Peyer's patch (tissue), 4 donors: ENCODE results near the gene THOC6. TPM values are rescaled to one million over a fixed set of nuclear protein-coding genes. Genes with fewer than 3 reads are reported as not detected.

ENCODE experiments used
- DNase-seq, 3 donors: peaks; one replicate each; pipeline ENCODE4 v3.0.0-alpha.2; 2017 to 2019
- H3K27ac ChIP-seq, 4 donors: fragments of 200-600 bp; sonication (generic); one replicate each; pipeline ENCODE4 v1.5.1; 2016 to 2019
- H3K27me3 ChIP-seq, 2 donors: fragments of 200-600 bp; sonication (generic); one replicate each; pipeline ENCODE4 v1.5.1; 2019
- H3K36me3 ChIP-seq, 3 donors: fragments of 200-600 bp; sonication (generic); one replicate each; pipeline ENCODE4 v1.5.1; 2016 to 2019
- H3K4me1 ChIP-seq, 4 donors: fragments of 200-600 bp; sonication (generic); one replicate each; pipeline ENCODE4 v1.5.1; 2016 to 2019
- H3K4me3 ChIP-seq, 4 donors: fragments of 200-600 bp; sonication (generic); 1 replicate in 3 of 4; 2 replicates in 1 of 4; pipeline ENCODE4 v1.5.1; 2016 to 2019; ENCODE audit warnings: mild to moderate bottlenecking in 1 of 4
- H3K9me3 ChIP-seq, 4 donors: fragments of 200-600 bp; sonication (generic); one replicate each; pipeline ENCODE4 v1.5.1; 2016 to 2019; ENCODE audit warnings: mild to moderate bottlenecking in 1 of 4
- POLR2A ChIP-seq, 2 donors: fragments of 450-650 bp; IDR thresholded peaks; one replicate each; pipeline ENCODE4 v1.5.1; 2017; ENCODE audit warnings: antibody characterized with exemption in 2 of 2, mild to moderate bottlenecking in 2 of 2, moderate library complexity in 2 of 2
- total RNA-seq, 4 donors: library from RNA; depleted of rRNA; stranded (reverse); fragments of >200 nt; gene quantifications; one replicate each; pipeline ENCODE4 v1.1.0, GENCODE V29; 2016
- TF ChIP-seq, protein P1 (sequence below), 6 experiments: fragments of 450-650 bp in 4 of 6; fragments of 200-600 bp in 2 of 6; sonication (generic) in 1 of 6; IDR thresholded peaks; one replicate each; pipeline ENCODE4 v1.5.1; 2017 to 2019; ENCODE audit warnings: antibody characterized with exemption in 6 of 6, mild to moderate bottlenecking in 3 of 6, moderate library complexity in 1 of 6

THOC6 gene
- total RNA-seq, 4 donors from 2014 or later, result 9.6 to 64.4 (median 27.1) TPM

GRCh38 chr16:2992383-2993081 lies 31.3 kb upstream of the THOC6 start:
- no peaks in the 10 kb centered on the region for H3K9me3 ChIP-seq
- H3K27me3 ChIP-seq, result no peaks in the 10 kb centered on the region
- H3K36me3 ChIP-seq, result no peaks in the 10 kb centered on the region
- no peak for TF ChIP-seq POLR2A (IDR thresholded peaks at IDR 0.05)
- TF ChIP-seq, protein P1, sequence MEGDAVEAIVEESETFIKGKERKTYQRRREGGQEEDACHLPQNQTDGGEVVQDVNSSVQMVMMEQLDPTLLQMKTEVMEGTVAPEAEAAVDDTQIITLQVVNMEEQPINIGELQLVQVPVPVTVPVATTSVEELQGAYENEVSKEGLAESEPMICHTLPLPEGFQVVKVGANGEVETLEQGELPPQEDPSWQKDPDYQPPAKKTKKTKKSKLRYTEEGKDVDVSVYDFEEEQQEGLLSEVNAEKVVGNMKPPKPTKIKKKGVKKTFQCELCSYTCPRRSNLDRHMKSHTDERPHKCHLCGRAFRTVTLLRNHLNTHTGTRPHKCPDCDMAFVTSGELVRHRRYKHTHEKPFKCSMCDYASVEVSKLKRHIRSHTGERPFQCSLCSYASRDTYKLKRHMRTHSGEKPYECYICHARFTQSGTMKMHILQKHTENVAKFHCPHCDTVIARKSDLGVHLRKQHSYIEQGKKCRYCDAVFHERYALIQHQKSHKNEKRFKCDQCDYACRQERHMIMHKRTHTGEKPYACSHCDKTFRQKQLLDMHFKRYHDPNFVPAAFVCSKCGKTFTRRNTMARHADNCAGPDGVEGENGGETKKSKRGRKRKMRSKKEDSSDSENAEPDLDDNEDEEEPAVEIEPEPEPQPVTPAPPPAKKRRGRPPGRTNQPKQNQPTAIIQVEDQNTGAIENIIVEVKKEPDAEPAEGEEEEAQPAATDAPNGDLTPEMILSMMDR (IDR thresholded peaks at IDR 0.05), result no peak
- no peak overlapping the region for H3K27ac ChIP-seq
- H3K4me1 ChIP-seq, result no peaks in the 10 kb centered on the region
- no peak for DNase-seq
- H3K4me3 ChIP-seq, result no peak overlapping the region

DNA sequence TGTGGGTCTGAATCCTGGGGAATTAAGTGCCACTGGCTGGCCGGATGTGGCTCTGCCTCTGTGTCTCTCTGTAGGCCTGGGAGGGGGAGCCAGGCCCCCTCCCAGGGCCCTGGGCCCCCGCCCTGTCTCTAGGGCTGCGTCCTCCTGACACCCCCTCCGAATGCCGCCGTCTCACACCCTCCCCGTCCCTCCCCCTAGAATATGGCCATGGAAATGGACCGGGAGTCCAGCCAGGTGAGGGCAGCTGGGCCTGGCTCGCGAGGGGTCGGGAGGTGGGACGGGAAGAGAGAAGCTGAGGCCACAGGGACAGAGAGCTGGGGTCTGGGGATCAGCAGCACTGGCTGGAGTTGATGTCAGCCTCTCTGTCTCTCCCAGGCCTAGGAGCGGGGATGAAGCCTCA lies 27.5 kb upstream of the THOC6 start:
- Histone ChIP-seq H3K4me1 (no peaks in the 10 kb centered on the region), H3K27ac (no peak overlapping the region), H3K36me3 (no peaks in the 10 kb centered on the region), H3K27me3 (no peaks in the 10 kb centered on the region), H3K4me3 (no peak overlapping the region), H3K9me3 (no peaks in the 10 kb centered on the region)
- TF ChIP-seq, protein P1 (IDR thresholded peaks at IDR 0.05), result no peak
- no peak for TF ChIP-seq POLR2A (IDR thresholded peaks at IDR 0.05)
- DNase-seq, result no peak

DNA sequence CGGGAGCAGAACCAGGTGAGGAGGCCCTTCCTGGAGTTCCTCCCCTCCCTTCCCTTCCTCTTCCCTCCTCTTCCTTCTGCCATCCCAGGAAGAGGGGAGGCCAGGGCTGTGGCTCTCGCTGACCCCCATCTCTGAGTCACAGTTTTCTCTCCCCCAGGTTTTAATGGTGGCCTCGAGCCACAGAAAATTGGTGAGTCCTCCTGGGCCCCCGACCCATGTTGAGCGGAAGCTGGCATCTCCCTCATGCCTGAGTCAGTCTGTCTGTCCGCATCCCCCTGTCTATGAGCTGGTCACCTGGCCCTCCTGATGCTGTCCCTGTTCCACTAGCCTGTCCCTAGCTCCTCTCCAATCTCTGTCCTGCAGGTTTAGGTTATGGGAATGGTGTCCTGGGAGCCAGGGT lies 23.9 kb upstream of the THOC6 start:
- no peaks in the 10 kb centered on the region for H3K9me3 ChIP-seq
- TF ChIP-seq, protein P1 (IDR thresholded peaks at IDR 0.05), result no peak
- H3K27me3 ChIP-seq, result no peaks in the 10 kb centered on the region
- DNase-seq, result no peak
- H3K4me1 ChIP-seq, result peaks cover 0 to 3% (median 0%) of the 10 kb centered on the region in 4 donors
- no peak overlapping the region for H3K4me3 ChIP-seq
- H3K36me3 ChIP-seq, result no peaks in the 10 kb centered on the region
- no peak overlapping the region for H3K27ac ChIP-seq

GRCh38 chr16:3000540-3000939 lies 23.3 kb upstream of the THOC6 start:
- no peaks in the 10 kb centered on the region for H3K27me3 ChIP-seq
- TF ChIP-seq POLR2A (IDR thresholded peaks at IDR 0.05), result no peak
- TF ChIP-seq, protein P1 (IDR thresholded peaks at IDR 0.05), result no peak
- no peak overlapping the region for H3K4me3 ChIP-seq

DNA sequence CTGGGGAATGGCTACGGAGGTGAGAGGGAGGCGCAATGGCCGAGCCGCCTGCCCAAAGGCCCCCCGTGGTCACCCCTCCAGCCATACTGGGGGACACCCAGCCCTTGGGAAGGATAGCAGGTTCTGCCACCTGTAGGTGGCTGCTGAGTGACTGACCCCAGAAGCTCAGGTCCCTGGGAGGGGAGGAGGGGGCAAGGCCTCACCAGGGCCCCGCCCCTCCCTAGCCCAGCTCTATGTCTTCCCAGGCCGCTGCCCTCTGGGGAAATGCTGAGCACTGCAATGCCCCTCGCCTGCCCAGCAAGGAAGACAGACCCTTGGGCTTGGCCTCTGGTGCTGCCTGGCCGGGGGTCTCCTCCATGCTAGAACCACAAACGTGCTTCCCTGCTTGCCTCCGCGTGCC lies 22.5 kb upstream of the THOC6 start:
- Histone ChIP-seq H3K36me3 (no peaks in the 10 kb centered on the region), H3K4me3 (no peak overlapping the region), H3K27ac (no peak overlapping the region), H3K4me1 (peaks cover 0 to 5% (median 2%) of the 10 kb centered on the region in 4 donors), H3K9me3 (no peaks in the 10 kb centered on the region), H3K27me3 (no peaks in the 10 kb centered on the region)
- DNase-seq, result no peak
- no peak for TF ChIP-seq POLR2A (IDR thresholded peaks at IDR 0.05)
- TF ChIP-seq, protein P1 (IDR thresholded peaks at IDR 0.05), result no peak

More at GRCh38 chr16:3000540-3000939, 23.3 kb upstream of the THOC6 start:
- DNase-seq, result no peak
- no peaks in the 10 kb centered on the region for H3K9me3 ChIP-seq
- H3K36me3 ChIP-seq, result no peaks in the 10 kb centered on the region
- no peak overlapping the region for H3K27ac ChIP-seq
- H3K4me1 ChIP-seq, result peaks cover 0 to 4% (median 0%) of the 10 kb centered on the region in 4 donors
